ENCODE measurements around the gene WDR45B. TPM values are rescaled to one million over a fixed set of nuclear protein-coding genes. Genes with fewer than 3 reads are reported as not detected.

The WDR45B gene
- total RNA-seq, 2 donors from 2014 or later = 45.5 to 49.3 TPM

DNA sequence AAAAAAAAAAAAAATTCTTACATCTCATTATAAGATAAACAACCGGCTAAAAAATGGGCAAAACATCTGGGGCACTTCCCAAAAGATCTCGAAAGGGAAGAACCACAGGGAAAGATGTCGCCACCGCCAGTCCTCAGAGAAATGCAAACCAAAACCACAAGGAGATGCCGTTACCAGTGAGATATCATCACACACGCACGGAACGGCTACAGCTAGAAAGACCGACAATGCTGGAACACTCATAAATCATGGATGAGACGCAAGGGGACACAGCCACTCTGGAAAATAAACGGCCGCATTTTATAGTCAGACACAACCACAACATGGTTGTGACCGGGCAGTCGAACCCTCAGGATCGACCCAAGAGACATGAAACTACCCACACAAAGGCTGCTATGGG is 24.5 kb downstream of the WDR45B start:
- H3K4me1 ChIP-seq = no peaks in the 10 kb centered on the region
- ATAC-seq (no peak), DNase-seq (no peak)
- intact Hi-C loops (cut with DNase I) = no loop called here
- H3K27me3 ChIP-seq = no peaks in the 10 kb centered on the region
- H3K9me3 ChIP-seq = no peaks in the 10 kb centered on the region
- no peak overlapping the region for H3K4me3 ChIP-seq
- 77 to 91% methylated on average over 15 of the region's 15 CpGs for WGBS, 2 donors
- TF ChIP-seq, protein P1, sequence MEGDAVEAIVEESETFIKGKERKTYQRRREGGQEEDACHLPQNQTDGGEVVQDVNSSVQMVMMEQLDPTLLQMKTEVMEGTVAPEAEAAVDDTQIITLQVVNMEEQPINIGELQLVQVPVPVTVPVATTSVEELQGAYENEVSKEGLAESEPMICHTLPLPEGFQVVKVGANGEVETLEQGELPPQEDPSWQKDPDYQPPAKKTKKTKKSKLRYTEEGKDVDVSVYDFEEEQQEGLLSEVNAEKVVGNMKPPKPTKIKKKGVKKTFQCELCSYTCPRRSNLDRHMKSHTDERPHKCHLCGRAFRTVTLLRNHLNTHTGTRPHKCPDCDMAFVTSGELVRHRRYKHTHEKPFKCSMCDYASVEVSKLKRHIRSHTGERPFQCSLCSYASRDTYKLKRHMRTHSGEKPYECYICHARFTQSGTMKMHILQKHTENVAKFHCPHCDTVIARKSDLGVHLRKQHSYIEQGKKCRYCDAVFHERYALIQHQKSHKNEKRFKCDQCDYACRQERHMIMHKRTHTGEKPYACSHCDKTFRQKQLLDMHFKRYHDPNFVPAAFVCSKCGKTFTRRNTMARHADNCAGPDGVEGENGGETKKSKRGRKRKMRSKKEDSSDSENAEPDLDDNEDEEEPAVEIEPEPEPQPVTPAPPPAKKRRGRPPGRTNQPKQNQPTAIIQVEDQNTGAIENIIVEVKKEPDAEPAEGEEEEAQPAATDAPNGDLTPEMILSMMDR (IDR thresholded peaks at IDR 0.05) = no peak
- no peak for TF ChIP-seq POLR2A (IDR thresholded peaks at IDR 0.05)
- no peak overlapping the region for H3K27ac ChIP-seq
- peaks cover 28 to 36% of the 10 kb centered on the region in 2 donors for H3K36me3 ChIP-seq (replicated peaks in 1 of 2; ENCODE audit: insufficient read depth in 1 of 2, low read depth in 2 of 2)

DNA sequence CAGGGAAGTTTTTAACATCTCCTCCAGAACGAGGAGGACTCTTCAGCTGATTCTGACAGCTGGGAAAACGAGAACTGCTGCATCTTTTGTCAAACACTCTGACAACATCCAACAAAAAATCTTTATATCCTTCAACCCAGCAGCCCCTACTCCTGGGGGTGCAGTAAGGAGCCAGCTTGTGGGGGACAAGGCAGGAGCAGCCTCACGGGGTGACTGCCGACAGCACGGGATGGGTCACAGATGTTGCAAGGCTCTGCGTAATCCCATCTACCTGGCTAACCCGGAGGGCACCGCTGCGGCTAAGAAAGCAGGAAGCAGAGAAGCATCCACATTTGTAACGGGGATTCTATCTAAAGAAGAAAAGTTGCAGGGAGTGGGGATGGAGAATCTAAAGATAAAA is 28.6 kb downstream of the WDR45B start:
- peaks cover 37 to 57% of the 10 kb centered on the region in 2 donors for H3K36me3 ChIP-seq (replicated peaks in 1 of 2; ENCODE audit: insufficient read depth in 1 of 2, low read depth in 2 of 2)
- 78 to 85% methylated on average over 10 of the region's 10 CpGs for WGBS, 2 donors

DNA sequence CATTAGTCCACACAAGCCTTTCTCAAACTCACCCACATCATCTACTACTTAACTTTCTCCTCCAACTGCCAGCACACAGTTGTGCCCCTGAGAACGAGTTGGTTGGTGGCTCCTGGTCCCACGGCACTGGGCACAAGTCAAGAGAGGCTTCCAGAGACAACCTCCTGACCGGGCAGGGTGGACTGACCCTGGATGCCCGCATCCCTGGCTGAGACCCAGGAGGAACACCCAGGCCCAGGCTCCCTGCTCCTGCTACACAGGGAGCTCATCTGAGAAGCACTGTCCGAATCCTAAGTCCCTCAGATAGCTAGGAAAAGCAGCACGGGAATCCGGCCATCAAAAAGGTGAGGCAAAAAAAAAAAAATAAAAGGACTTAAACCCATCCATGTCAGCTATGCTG is 29.0 kb downstream of the WDR45B start:
- Histone ChIP-seq H3K27ac (no peak overlapping the region), H3K9me3 (no peaks in the 10 kb centered on the region), H3K36me3 (replicated peaks in 1 of 2; ENCODE audit: insufficient read depth in 1 of 2, low read depth in 2 of 2) (peaks cover 37 to 58% of the 10 kb centered on the region in 2 donors), H3K4me3 (no peak overlapping the region), H3K27me3 (no peaks in the 10 kb centered on the region), H3K4me1 (no peaks in the 10 kb centered on the region)
- TF ChIP-seq POLR2A (IDR thresholded peaks at IDR 0.05) = no peak
- TF ChIP-seq, protein P1 (IDR thresholded peaks at IDR 0.05) = no peak
- DNase-seq = no peak
- intact Hi-C loops (cut with DNase I) = no loop called here
- no peak for ATAC-seq
- 89 to 96% methylated on average over 7 of the region's 7 CpGs for WGBS, 2 donors

More for the DNA sequence above, 28.6 kb downstream of the WDR45B start:
- Histone ChIP-seq H3K27me3 (no peaks in the 10 kb centered on the region), H3K27ac (no peak overlapping the region), H3K4me1 (no peaks in the 10 kb centered on the region), H3K4me3 (no peak overlapping the region), H3K9me3 (no peaks in the 10 kb centered on the region)
- DNase-seq = no peak
- ATAC-seq = no peak
- no peak for TF ChIP-seq POLR2A (IDR thresholded peaks at IDR 0.05)
- TF ChIP-seq, protein P1 (IDR thresholded peaks at IDR 0.05) = no peak
- intact Hi-C loops (cut with DNase I) = no loop called here

DNA sequence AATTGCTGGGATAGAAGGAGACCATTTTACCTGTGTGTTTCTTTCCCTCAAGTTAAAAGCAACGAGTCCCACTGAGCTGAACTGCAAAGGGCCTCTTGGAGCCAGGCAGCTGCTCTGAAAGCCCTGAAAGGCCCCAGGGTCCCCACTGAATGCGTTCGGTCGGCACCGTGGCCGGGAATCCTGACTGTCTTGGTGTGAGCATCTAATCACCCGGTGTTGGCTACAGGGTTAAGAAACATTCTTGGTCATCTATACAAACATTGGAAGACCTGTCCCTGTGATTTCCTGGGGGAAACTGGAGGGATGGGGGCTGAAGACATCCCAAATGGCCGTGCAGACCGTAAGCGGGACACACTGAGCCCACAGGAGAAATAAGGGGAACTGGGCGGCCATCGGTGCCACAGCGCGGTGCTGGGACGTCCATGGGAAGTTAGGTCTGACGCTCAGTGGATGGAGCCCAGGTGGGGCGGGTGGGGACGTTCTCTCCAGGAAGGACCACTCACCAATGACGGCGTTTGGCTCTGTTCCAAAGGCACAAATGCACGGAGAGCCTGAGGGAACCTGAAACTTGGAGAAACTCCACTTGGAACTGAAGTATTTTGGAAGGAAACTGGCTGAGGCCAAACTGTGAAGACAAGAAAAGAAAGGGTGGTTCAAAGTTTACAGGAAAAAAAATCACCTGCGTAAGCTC is 32.1 kb downstream of the WDR45B start:
- Histone ChIP-seq H3K36me3 (replicated peaks in 1 of 2; ENCODE audit: insufficient read depth in 1 of 2, low read depth in 2 of 2) (peaks cover 34 to 52% of the 10 kb centered on the region in 2 donors), H3K27ac (no peak overlapping the region), H3K27me3 (no peaks in the 10 kb centered on the region), H3K4me3 (no peak overlapping the region), H3K9me3 (no peaks in the 10 kb centered on the region), H3K4me1 (no peaks in the 10 kb centered on the region)
- TF ChIP-seq, protein P1 (IDR thresholded peaks at IDR 0.05) = no peak
- TF ChIP-seq POLR2A (IDR thresholded peaks at IDR 0.05) = no peak
- intact Hi-C loops (cut with DNase I) = no loop called here
- DNase-seq = no peak
- 84 to 88% methylated on average over 22 of the region's 22 CpGs for WGBS, 2 donors
- no peak for ATAC-seq

Data from body of pancreas (tissue), 4 donors.